Activated CD4-positive, alpha-beta T cell treated with anti-CD3 and anti-CD28 coated beads, Interleukin-2, amount 50 U/mL, for 16 hours (primary cell): ENCODE data around the gene TRAPPC2L.

Experiments
- DNase-seq: peaks from one replicate; pipeline ENCODE4 v3.0.0-alpha.2; 2020

TRAPPC2L gene

DNA sequence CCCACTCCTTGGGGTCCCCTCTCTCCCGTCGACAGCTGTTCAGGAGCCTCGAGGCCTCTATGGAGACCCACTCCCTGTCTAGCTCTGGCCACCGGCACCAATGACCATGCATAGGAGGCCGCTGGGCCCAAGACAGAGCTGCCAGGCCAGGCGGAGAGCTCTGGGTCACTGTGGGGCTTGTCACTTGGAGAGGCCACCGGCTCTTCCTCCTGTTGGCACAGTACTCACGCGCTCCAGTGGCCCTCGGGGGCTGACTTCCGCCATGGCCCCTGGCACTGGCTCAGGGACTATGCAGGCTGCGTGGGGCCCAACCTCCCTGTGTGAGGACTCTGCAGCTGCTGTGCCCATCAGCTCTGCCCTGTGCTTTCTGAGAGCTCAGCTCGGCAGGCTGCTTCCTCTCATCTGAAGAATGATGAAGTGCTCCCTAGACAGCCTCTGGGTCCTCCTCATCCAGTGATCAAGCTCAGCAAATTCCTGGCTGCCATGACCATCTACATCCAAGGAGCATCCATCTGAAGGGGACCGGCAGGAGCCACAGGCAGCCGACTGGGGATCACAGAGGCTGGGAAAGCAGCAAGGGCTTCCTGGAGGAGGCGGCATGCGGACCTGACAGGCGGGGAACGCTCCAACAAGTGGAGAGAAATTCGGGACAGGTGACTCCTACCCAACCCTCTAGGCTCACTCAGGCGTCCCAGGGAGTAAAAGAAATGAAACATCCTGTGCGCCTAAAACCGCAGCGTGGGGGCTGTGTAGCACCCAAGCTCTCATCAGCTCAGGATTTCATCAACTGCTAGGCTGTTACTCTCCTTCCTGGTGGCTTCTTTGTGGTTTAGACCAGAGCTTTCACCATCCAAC lies 17.0 kb upstream of the TRAPPC2L start:
- DNase-seq, result no peak

- no peak for DNase-seq
Observed at GRCh38 chr16:88840600-88841215, 16.2 kb upstream of the TRAPPC2L start.

DNA sequence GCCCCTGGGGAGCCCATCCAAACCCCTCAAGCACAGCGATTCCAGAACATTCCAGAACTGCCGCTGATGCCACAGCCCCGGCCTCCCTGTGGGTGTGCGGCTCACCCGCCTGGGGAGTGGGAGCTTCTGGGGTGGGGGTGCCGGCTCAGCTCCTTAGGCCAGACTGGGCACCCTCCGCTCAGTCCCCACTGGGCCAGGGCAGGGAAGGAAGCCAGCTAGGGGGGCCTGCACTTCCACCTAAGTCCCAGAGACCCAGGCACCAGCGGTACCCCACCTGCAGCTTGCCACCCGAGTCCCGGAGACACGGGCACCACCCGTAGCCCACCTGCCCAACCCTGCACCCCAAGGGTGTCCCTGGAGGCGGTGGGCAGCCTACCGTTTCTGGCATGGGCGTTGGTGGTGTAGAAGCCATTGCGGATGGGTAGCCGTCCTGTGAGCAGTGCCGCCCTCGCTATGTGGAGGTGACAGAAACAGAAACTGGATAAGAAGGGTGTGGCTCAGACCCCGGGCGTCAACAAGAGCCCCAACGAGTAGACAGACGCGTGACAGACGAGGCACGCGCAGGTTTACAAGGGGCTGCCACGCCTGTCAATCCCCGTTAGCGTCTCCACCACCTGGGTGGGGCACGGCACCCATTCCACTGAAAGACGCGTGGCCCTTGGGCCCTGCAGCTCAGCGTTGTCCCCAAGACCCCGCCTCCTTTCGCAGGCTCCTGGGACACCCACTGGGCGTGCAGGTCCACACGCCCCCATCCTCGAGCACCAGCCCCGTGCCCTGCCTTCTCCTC lies 15.2 kb upstream of the TRAPPC2L start:
- no peak for DNase-seq

DNA sequence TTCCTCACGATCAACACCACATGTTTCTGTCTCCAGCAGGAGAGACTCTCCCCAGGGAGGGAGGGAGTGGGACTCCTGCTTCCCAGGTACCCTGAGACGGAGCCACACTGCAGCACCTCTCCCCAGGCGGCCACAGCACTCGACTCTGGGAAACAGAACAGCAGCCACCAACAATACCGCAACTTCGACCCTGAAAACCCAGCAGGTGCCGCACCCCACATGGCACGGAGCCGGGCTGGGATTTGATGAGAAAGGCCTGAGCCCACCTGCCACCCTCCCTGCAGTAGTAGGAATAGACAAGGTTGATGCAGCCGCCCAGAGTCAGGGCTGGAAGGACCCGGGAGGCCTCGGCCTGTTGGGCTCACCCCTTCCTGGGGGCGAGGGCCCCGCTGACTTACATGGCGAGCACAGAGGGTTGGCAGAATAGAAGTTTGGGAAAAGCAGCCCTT lies 14.6 kb upstream of the TRAPPC2L start:
- DNase-seq, result no peak

- DNase-seq, result no peak
Observed at GRCh38 chr16:88842806-88843205, 14.1 kb upstream of the TRAPPC2L start.

DNA sequence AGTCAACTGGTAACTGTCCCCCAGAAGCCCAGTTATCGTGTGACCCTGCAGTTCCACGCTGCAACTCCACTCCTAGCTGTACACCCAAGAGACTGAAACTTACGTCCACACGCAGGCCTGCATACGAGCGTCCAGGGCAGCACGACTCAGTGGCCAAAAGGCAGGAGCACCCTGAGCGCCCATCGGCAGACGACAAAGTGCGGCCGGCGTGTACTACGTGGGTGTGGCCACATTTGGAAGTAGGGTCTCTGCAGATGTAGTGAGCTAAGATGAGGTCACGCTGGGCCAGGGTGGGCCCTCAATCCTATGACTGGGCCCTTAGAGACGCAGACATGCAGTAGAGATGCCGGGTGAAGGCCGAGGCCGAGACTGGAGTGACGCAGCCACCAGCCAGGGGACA lies 13.7 kb upstream of the TRAPPC2L start:
- DNase-seq, result no peak

- no peak for DNase-seq
Observed at GRCh38 chr16:88844419-88845036, 12.4 kb upstream of the TRAPPC2L start.

DNA sequence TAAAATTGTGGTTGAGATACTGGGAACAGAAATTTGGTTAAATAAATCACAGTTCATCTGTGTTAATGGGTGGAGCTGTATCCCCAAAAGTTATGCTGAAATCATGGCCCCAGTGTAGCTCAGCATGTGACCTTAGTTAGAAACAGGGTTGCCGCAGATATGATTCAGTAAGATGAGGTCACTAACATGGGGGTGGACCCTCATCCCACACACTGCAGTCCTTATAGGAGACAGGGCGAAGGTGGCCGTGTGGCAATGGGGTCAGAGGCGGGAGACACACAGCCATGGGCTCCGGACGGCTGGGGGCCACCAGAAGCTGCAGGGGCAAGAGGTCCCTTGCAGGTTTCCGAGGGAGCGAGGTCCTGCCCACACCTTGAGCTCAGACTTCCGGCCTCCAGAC lies 10.8 kb upstream of the TRAPPC2L start:
- no peak for DNase-seq

DNA sequence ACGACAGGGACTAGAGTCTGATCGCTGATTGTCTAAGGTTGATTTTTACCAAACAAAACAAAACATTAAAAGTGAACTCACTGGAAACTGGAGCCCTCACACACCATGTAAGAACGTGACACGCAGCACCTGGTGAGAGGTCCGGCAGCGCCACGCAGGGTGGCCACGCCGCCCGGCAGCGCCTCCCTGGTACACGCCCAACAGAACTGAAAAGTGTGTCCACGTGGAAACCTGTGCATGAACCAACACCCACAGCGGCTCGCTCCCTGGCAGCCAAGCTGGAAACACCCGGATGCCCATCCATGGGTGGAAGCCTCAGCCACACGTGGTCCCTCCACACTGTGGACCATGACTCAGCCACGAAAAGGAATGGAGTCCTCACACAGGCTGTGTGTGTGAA lies 9.3 kb upstream of the TRAPPC2L start:
- no peak for DNase-seq

GRCh38 chr16:88848557-88848956 lies 8.4 kb upstream of the TRAPPC2L start:
- DNase-seq, result no peak

GRCh38 chr16:88850531-88851199 lies 6.3 kb upstream of the TRAPPC2L start:
- DNase-seq, result no peak

DNA sequence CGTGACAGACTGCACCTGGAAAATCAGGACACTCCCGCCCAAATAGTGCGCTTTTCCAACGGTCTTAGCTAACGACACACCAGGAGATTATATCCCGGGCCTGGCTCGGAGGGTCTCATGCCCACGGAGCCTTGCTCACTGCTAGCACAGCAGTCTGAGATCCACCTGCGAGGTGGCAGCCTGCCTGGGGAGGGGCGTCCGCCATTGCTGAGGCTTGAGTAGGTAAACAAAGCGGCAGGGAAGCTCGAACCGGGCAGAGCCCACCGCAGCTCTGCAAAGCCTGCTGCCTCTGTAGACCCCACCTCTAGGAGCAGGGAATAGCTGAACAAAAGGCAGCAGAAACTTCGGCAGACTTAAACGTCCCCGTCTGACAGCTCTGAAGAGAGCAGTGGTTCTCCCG lies 5.3 kb upstream of the TRAPPC2L start:
- DNase-seq, result no peak

DNA sequence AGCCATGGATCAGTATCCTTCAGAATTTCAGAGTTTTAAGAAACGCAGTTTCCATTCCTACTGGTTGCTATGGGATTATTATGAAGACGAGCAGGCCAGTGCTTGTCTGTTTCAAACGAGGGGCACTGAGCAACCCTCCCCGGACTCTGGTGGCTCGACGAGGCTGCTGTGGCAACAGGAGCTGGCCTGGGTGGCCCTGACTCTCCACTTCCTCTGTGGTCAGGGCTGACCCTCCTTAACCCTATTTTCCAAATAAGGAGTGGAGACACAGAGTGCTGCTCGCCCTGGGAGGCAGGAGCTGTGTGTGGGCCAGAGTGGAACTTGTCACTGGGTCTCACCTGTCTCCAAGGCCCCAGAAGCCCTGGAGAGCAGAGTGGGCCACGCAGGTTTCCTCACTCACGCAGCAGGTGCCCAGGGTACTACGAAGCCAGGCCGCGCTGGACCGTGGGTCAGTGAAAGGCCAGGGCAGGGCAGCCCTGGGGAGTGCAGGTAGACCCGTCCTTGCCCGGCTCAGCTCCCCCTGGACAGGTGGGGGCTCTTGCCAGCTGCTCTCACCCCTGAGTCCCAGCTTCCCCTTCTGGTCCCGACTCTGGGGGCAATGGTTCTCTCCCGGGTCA lies 3.5 kb upstream of the TRAPPC2L start:
- DNase-seq, result no peak

DNA sequence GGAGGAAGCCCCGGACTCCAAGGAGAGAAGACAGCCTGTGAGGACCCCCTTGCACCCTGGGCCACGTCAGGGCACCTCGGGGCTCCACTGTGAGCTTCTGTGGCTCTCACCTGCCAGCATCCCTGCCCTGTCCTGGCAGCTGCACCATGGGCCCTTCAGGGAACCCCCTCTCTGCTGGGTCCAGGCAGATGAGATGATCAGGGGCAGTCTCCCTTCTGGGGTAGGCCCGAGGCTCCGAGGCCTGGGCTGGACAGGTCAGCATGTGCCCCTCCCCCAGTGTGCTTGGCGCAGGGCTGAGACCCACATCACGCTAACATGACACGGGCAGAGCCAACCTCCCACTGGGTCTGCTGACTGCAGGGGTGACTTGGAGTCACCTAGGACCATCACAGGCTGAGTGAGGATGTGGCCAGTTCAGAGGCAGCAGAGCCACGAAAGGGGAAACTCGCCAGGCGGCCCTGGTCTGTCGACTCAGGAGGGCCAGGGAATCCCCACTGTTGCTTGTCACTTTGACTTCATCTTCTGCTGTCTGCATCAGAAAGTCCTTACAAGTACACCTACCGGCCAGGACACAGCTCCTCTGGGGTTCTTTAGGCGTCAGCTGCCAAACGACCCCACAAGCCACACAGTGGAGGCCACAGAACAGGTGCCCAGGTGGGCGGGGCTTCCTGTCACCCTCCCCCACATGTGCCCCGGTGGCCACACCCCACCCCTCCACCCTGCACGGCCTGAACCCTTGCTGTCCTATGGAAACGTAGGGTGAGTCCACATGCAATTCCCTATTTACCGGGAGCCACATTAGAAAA lies 2.4 kb upstream of the TRAPPC2L start:
- peak; percentile 3 for DNase-seq

DNA sequence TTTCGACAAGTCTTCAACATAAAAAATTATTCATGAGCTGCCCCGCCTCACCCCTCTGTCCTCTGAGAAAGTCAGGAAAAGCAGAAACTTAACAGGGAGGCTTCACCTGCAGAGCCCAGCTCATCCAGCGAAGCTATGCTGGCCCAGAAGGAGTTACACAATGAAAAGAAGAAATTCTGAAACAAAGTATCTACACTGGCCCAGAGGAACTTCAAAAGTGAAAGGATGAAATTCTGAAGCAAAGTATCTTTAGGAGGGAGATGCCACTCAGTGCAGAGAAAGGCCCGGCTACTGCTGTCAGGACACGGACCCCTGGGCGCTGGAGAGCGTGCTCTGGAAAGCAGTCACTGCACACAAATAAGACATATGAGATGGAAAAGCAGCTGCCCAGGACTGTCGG lies 1.8 kb upstream of the TRAPPC2L start:
- no peak for DNase-seq

DNA sequence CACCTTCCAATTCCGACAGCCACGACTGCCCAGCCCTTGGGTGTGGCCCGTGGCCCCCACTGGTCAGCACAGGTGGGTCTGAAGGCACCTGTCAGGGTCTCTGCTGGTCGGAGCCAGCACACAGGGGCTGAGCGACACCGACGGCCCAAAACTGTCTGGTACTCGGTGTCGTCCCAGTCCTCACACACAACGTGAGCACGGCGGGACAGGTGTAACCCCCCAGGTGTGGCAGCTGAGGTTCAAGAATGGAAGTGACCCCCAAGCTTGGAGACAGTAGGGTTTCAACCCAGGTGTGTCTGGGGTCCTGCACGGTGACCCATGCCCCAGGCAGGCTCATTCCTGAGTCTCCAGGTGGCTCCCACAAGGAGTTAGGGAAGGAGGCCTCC lies 1.2 kb upstream of the TRAPPC2L start:
- DNase-seq, result no peak

DNA sequence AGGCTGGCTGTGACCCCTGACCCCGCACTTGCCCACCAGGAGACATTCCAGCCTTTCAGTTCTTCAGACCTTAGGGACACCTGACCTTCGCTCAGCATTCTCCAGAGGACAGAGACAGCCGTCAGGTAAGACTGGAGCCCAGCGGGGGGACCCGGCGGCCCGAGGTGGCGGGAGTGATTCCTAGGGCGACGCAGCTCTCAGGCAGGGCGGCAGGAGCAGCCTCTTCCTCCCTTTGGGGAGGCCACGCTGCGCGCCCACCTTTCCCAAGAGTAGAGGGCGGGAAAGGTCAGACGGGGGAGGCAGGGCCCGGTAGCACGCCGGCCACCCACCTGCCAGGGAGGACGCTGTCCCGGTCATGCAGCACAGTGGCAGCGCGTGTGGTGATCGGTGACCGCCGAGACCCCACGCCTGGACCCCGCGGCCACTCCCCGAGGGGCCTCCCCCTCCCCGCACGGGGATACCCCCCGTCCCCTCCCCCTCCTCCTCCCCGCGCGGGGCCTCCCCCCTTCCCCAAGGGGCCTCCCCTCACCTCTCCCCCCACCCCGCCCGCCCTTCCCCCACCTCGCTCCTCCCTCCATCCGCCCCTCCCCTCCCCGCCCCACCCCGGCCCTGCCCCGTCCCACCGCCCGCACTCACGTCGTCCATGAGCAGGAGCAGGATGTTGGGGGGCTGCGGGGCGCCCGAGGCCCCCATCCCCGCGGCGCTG lies 652 bp upstream of the TRAPPC2L start:
- DNase-seq, result no peak

- DNase-seq, result peak; percentile 83
Observed at GRCh38 chr16:88857728-88858339, 907 bp downstream of the TRAPPC2L start.

DNA sequence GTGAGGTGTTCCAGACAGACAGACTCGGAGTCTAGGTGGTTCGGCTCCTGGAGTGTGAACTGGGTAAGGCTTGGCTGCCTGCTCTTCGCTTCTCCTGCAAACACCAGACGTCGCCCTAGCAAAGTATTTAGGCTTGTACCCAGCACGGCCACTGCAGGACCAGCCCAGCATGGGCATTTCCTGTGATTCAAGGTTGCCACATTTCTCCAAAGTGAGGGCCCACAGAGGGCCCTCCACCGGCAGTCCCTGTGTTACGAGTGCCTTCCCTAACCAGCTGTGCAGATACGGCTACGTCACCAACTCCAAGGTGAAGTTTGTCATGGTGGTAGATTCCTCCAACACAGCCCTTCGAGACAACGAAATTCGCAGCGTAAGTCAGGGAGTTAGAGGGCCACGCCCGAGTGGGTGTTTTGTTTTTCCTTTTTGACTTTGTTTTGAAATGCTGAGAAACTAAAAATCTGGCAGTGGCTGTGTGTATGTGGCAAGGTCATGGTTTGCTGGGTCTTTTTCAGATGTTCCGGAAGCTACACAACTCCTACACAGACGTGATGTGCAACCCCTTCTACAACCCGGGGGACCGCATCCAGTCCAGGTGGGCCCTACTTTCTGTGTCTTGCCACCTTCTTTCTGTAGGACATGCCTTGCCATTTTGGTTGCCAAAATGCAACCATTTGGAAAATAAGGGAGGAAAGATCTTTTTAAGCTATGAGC lies 2.6 kb downstream of the TRAPPC2L start:
- no peak for DNase-seq

GRCh38 chr16:88861359-88861758 lies 4.4 kb downstream of the TRAPPC2L start:
- no peak for DNase-seq
